ENCODE results near the gene CPT1B.

DNA sequence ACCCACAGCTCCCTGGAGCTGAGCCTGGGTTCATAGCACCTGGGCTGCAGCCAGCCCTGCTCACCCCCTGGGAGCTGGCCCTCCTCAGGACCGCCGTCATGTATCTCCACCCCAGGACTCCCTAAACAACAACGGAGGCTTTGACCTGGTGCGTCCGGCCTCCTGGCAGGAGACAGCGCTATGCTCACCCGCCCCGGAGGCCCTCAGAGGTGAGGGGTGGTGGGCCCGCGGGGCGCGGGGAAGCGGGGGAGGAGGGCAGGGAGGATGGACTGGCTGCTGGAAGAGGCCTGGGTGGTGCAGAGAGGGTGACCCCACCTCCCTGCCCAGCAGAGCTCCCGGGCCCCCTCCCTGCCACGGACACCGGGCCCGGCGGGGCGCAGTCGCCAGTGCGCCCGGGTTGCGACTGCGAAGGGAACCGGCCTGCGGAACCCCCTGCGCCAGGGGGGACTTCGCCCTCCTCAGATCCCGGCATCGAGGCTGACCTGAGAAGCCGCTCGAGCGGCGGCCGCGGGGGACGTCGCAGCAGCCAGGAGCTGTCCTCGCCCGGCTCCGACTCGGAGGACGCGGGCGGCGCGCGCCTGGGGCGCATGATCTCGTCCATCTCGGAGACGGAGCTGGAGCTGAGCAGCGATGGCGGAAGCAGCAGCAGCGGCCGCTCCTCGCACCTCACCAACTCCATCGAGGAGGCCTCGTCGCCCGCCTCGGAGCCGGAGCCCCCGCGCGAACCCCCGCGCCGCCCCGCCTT lies 25.5 kb upstream of the CPT1B start:
- TF ChIP-seq MAZ (IDR thresholded peaks at IDR 0.05; ENCODE audit: borderline replicate concordance, low read depth, low read length) (no peak), RAD21 (IDR thresholded peaks at IDR 0.05; ENCODE audit: low read length) (no peak), POLR2A (IDR thresholded peaks at IDR 0.05; ENCODE audit: low read depth, low read length) (no peak), FOS (IDR thresholded peaks at IDR 0.05; ENCODE audit: low read depth, low read length) (no peak), SMC3 (IDR thresholded peaks at IDR 0.05; ENCODE audit: low read depth, low read length) (no peak), CEBPB (IDR thresholded peaks at IDR 0.05; ENCODE audit: low read depth, low read length) (no peak), MAFK (IDR thresholded peaks at IDR 0.05; ENCODE audit: low read depth, low read length) (no peak), MXI1 (IDR thresholded peaks at IDR 0.05; ENCODE audit: borderline replicate concordance, low read depth, low read length) (no peak), RFX5 (IDR thresholded peaks at IDR 0.05; ENCODE audit: low read depth, low read length) (no peak), RCOR1 (IDR thresholded peaks at IDR 0.05; ENCODE audit: insufficient replicate concordance, low read length) (no peak)
- TF ChIP-seq, protein P1, sequence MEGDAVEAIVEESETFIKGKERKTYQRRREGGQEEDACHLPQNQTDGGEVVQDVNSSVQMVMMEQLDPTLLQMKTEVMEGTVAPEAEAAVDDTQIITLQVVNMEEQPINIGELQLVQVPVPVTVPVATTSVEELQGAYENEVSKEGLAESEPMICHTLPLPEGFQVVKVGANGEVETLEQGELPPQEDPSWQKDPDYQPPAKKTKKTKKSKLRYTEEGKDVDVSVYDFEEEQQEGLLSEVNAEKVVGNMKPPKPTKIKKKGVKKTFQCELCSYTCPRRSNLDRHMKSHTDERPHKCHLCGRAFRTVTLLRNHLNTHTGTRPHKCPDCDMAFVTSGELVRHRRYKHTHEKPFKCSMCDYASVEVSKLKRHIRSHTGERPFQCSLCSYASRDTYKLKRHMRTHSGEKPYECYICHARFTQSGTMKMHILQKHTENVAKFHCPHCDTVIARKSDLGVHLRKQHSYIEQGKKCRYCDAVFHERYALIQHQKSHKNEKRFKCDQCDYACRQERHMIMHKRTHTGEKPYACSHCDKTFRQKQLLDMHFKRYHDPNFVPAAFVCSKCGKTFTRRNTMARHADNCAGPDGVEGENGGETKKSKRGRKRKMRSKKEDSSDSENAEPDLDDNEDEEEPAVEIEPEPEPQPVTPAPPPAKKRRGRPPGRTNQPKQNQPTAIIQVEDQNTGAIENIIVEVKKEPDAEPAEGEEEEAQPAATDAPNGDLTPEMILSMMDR (conservative IDR thresholded peaks at IDR 0.05; ENCODE audit: low read depth, low read length): no peak
- TF ChIP-seq, protein P2, sequence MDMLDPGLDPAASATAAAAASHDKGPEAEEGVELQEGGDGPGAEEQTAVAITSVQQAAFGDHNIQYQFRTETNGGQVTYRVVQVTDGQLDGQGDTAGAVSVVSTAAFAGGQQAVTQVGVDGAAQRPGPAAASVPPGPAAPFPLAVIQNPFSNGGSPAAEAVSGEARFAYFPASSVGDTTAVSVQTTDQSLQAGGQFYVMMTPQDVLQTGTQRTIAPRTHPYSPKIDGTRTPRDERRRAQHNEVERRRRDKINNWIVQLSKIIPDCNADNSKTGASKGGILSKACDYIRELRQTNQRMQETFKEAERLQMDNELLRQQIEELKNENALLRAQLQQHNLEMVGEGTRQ (IDR thresholded peaks at IDR 0.05; ENCODE audit: low read depth, low read length): no peak

Measured in IMR-90 (cell line).